Inferior parietal cortex (tissue), 1 donor: Measurements from ENCODE around the gene TRPM5.

ENCODE experiments used
- DNase-seq: peaks from one replicate; pipeline ENCODE4 v3.0.0-alpha.2; 2016; ENCODE audit errors: extremely low spot score

The TRPM5 gene

GRCh38 chr11:2406878-2407410, 37.4 kb downstream of the TRPM5 start:
- no peak for DNase-seq

GRCh38 chr11:2406451-2406850, 37.9 kb downstream of the TRPM5 start:
- DNase-seq: no peak

GRCh38 chr11:2404735-2405196, 39.5 kb downstream of the TRPM5 start:
- no peak for DNase-seq

GRCh38 chr11:2402890-2403645, 41.2 kb downstream of the TRPM5 start:
- no peak for DNase-seq

- no peak for DNase-seq
Observed at GRCh38 chr11:2402106-2402505, 42.2 kb downstream of the TRPM5 start.

GRCh38 chr11:2401436-2401984, 42.8 kb downstream of the TRPM5 start:
- no peak for DNase-seq

GRCh38 chr11:2400762-2401435, 43.4 kb downstream of the TRPM5 start:
- DNase-seq: no peak

GRCh38 chr11:2400069-2400761, 44.1 kb downstream of the TRPM5 start, which contains the start of gene TSSC4:
Gene TSSC4 (plus strand): TSS chr11:2400750. CDS start chr11:2402634, 1,884 bp downstream.
- DNase-seq: peak; percentile 100

- no peak for DNase-seq
Observed at GRCh38 chr11:2399488-2400068, 44.7 kb downstream of the TRPM5 start.

GRCh38 chr11:2398664-2399355, 45.5 kb downstream of the TRPM5 start:
- no peak for DNase-seq

- DNase-seq: no peak
Observed at GRCh38 chr11:2397005-2397404, 47.3 kb downstream of the TRPM5 start.

- DNase-seq: no peak
Observed at GRCh38 chr11:2396471-2396870, 47.8 kb downstream of the TRPM5 start.

- no peak for DNase-seq
Observed at GRCh38 chr11:2395856-2396255, 48.5 kb downstream of the TRPM5 start.

GRCh38 chr11:2395211-2395730, 49.0 kb downstream of the TRPM5 start:
- DNase-seq: no peak

- DNase-seq: no peak
Observed at GRCh38 chr11:2394818-2395105, 49.6 kb downstream of the TRPM5 start.
